OCI-LY7 (cell line): Measurements from ENCODE around the gene SH3GLB2. TPM values are rescaled to one million over a fixed set of nuclear protein-coding genes. Genes with fewer than 3 reads are reported as not detected.

ENCODE experiments used
- BruUV-seq: library from RNA; stranded (reverse); fragments of 400-500 nt; replicated peaks from 2 replicates; lab custom pipeline; 2021; lab: Mats Ljungman, UMichigan
- CTCF ChIA-PET: fragments of 300-600 bp; sonication (Branson Sonifier 250); formaldehyde crosslinking; loops from one replicate; lab custom pipeline; 2022; ENCODE audit warnings: antibody characterized with exemption; ENCODE audit not compliant: unreplicated experiment; lab: Charles Lee
- POLR2A ChIA-PET: fragments of 300-600 bp; sonication (Branson Sonifier 250); formaldehyde crosslinking; loops from one replicate; lab custom pipeline; 2022; ENCODE audit warnings: antibody characterized with exemption; lab: Charles Lee
- DNase-seq: peaks from one replicate; pipeline ENCODE4 v3.0.0-alpha.2; 2015; ENCODE audit warnings: low spot score
- H2AFZ ChIP-seq: fragments of 200-600 bp; sonication (generic), shearing (Covaris generic); 2 replicates; pipeline ENCODE4 v1.6.1; 2014; ENCODE audit warnings: mild to moderate bottlenecking, antibody characterized with exemption, low read length, moderate library complexity
- H3K27ac ChIP-seq: fragments of 200-600 bp; sonication (generic); 2 replicates; pipeline ENCODE4 v1.5.1; 2014; ENCODE audit warnings: mixed run types, low read depth, mild to moderate bottlenecking, moderate library complexity, low read length, inconsistent platforms; ENCODE audit not compliant: poor library complexity, severe bottlenecking
- H3K36me3 ChIP-seq: fragments of 200-600 bp; sonication (generic); 2 replicates; pipeline ENCODE4 v1.6.1; 2014; ENCODE audit warnings: mild to moderate bottlenecking, antibody characterized with exemption, low read length, moderate library complexity, mixed read lengths; ENCODE audit not compliant: insufficient read depth
- H3K4me1 ChIP-seq: fragments of 200-600 bp; sonication (generic); 2 replicates; pipeline ENCODE4 v1.5.1; 2014; ENCODE audit warnings: mild to moderate bottlenecking, low read length; ENCODE audit not compliant: insufficient read depth, poor library complexity, severe bottlenecking
- H3K4me2 ChIP-seq: fragments of 200-600 bp; sonication (generic); 2 replicates; pipeline ENCODE4 v1.6.1; 2014; ENCODE audit warnings: mild to moderate bottlenecking, low read length
- H3K4me3 ChIP-seq: fragments of 200-600 bp; sonication (generic); 2 replicates; pipeline ENCODE4 v1.5.1; 2014; ENCODE audit warnings: mild to moderate bottlenecking, low read depth, low read length; ENCODE audit not compliant: poor library complexity, severe bottlenecking
- H3K79me2 ChIP-seq: fragments of 200-600 bp; sonication (generic); 2 replicates; pipeline ENCODE4 v1.6.1; 2016; ENCODE audit warnings: low read depth, mild to moderate bottlenecking, low read length, moderate library complexity, mixed read lengths; ENCODE audit not compliant: insufficient read depth
- H3K9me2 ChIP-seq: fragments of 200-600 bp; sonication (generic); 2 replicates; pipeline ENCODE4 v1.6.1; 2016; ENCODE audit warnings: mild to moderate bottlenecking, low read length, mixed read lengths; ENCODE audit not compliant: insufficient read depth
- H3K9me3 ChIP-seq: fragments of 200-600 bp; sonication (generic); 2 replicates; pipeline ENCODE4 v1.6.1; 2014; ENCODE audit warnings: mild to moderate bottlenecking, mixed run types, low read length, mixed read lengths
- H4K20me1 ChIP-seq: fragments of 200-600 bp; sonication (generic); 2 replicates; pipeline ENCODE4 v1.6.1; 2014; ENCODE audit warnings: mild to moderate bottlenecking, antibody characterized with exemption, low read length, moderate library complexity, mixed read lengths; ENCODE audit not compliant: insufficient read depth
- CTCF ChIP-seq: fragments of 200-600 bp; sonication (generic); conservative IDR thresholded peaks from 2 replicates; pipeline ENCODE4 v1.5.1; 2014; ENCODE audit warnings: mild to moderate bottlenecking, antibody characterized with exemption, low read length, moderate library complexity, mixed read lengths
- EZH2phosphoT487 ChIP-seq: fragments of 200-600 bp; sonication (generic); IDR thresholded peaks from 2 replicates; pipeline ENCODE4 v1.6.1; 2018; ENCODE audit warnings: low read depth, borderline replicate concordance, mild to moderate bottlenecking, mixed run types, antibody characterized with exemption, low read length, moderate library complexity, mixed read lengths
- intact Hi-C: fragments of 100-400 bp; cut with micrococcal nuclease; formaldehyde crosslinking; loops from one replicate; pipeline ENCODE4 v1.10.0; 2022; ENCODE audit not compliant: unreplicated experiment
- total RNA-seq, 2 experiments: library from RNA; depleted of rRNA in 1 of 2; stranded (reverse); fragments of >200 nt in 1 of 2; shearing (Covaris generic) in 1 of 2; gene quantifications; 2 replicates each; pipeline ENCODE4 v1.2.3, GENCODE V29; 2014 to 2022

Gene SH3GLB2
- total RNA-seq, 2 experiments from 2014 or later: 58.4 to 92.6 TPM

GRCh38 chr9:129070696-129071525, 42.8 kb upstream of the SH3GLB2 start:
- TF ChIP-seq EZH2phosphoT487 (no peak), CTCF (no peak)
- H3K4me1 ChIP-seq: no peaks in the 10 kb centered on the region
- H3K27ac ChIP-seq: no peak overlapping the region

GRCh38 chr9:129069862-129070641, 41.9 kb upstream of the SH3GLB2 start:
- DNase-seq: no peak
- H3K79me2 ChIP-seq: no peaks in the 10 kb centered on the region
- H3K9me3 ChIP-seq: no peaks in the 10 kb centered on the region
- TF ChIP-seq EZH2phosphoT487 (no peak), CTCF (no peak)
- BruUV-seq: no TSS peak
- intact Hi-C loops: no loop called here
- H3K4me3 ChIP-seq: no peak overlapping the region
- CTCF ChIA-PET: no interaction called here
- no peaks in the 10 kb centered on the region for H3K9me2 ChIP-seq
- no peak overlapping the region for H2AFZ ChIP-seq
- peaks cover 25% of the 10 kb centered on the region for H3K36me3 ChIP-seq
- H3K4me1 ChIP-seq: no peaks in the 10 kb centered on the region
- no peak overlapping the region for H3K27ac ChIP-seq
- no peak overlapping the region for H3K4me2 ChIP-seq
- POLR2A ChIA-PET: interaction anchor here (0.6 kb wide), 2 partner anchors 27 to 50 kb away, joined by 3 read pairs; no protein-coding TSS in a partner anchor
- no peaks in the 10 kb centered on the region for H4K20me1 ChIP-seq

More at GRCh38 chr9:129070696-129071525, 42.8 kb upstream of the SH3GLB2 start:
- no peaks in the 10 kb centered on the region for H4K20me1 ChIP-seq
- no peaks in the 10 kb centered on the region for H3K79me2 ChIP-seq
- ChIA-PET CTCF (no interaction called here), POLR2A (interaction anchor here (0.6 kb wide), 2 partner anchors 28 to 51 kb away, joined by 3 read pairs; no protein-coding TSS in a partner anchor)
- no peak overlapping the region for H3K4me3 ChIP-seq
- no peak for DNase-seq
- H2AFZ ChIP-seq: no peak overlapping the region
- no peaks in the 10 kb centered on the region for H3K9me3 ChIP-seq
- BruUV-seq: no TSS peak
- no peaks in the 10 kb centered on the region for H3K9me2 ChIP-seq
- H3K4me2 ChIP-seq: no peak overlapping the region
- intact Hi-C loops: no loop called here
- H3K36me3 ChIP-seq: peaks cover 16% of the 10 kb centered on the region
